Measurements from ENCODE around the gene KNDC1.

Gene KNDC1

GRCh38 chr10:133230387-133231195, 70.6 kb downstream of the KNDC1 start (continued):
- no peak for TF ChIP-seq HIC1 (tag by site-specific recombination; IDR thresholded peaks at IDR 0.05)
- no peak for TF ChIP-seq ZNF280D (tag by site-specific recombination; IDR thresholded peaks at IDR 0.05)
- TF ChIP-seq ZBTB17 (tag by site-specific recombination; IDR thresholded peaks at IDR 0.05), result no peak
- no peak for TF ChIP-seq SCRT1 (tag by site-specific recombination; IDR thresholded peaks at IDR 0.05; ENCODE audit: borderline replicate concordance)
- no peak for TF ChIP-seq PRDM6 (tag by site-specific recombination; IDR thresholded peaks at IDR 0.05)
- TF ChIP-seq ZNF777 (tag by site-specific recombination; IDR thresholded peaks at IDR 0.05; ENCODE audit: borderline replicate concordance), result no peak
- TF ChIP-seq ZNF843 (tag by site-specific recombination; IDR thresholded peaks at IDR 0.05), result no peak
- no peak for TF ChIP-seq EGR2 (tag by site-specific recombination; IDR thresholded peaks at IDR 0.05; ENCODE audit: low read depth)
- TF ChIP-seq ZNF654 (tag by site-specific recombination; IDR thresholded peaks at IDR 0.05; ENCODE audit: low read depth), result no peak
- TF ChIP-seq ZNF362 (tag by site-specific recombination; IDR thresholded peaks at IDR 0.05), result no peak
- no peak for TF ChIP-seq SP7 (tag by site-specific recombination; IDR thresholded peaks at IDR 0.05)
- TF ChIP-seq TRIM28 (IDR thresholded peaks at IDR 0.05; ENCODE audit: borderline replicate concordance, low read length), result no peak
- TF ChIP-seq ZBTB44 (tag by site-specific recombination; IDR thresholded peaks at IDR 0.05), result peak; percentile 74; the same call in 1 of the 2 replicates
- TF ChIP-seq ZNF530 (tag by site-specific recombination; IDR thresholded peaks at IDR 0.05; ENCODE audit: low read depth), result no peak
- no peak for TF ChIP-seq ZNF19 (tag by site-specific recombination; IDR thresholded peaks at IDR 0.05; ENCODE audit: low read depth)
- no peak for TF ChIP-seq ZNF555 (tag by site-specific recombination; conservative IDR thresholded peaks at IDR 0.05)
- TF ChIP-seq ZSCAN4 (tag by site-specific recombination; IDR thresholded peaks at IDR 0.05), result no peak
- no peak for TF ChIP-seq ZNF350 (tag by site-specific recombination; IDR thresholded peaks at IDR 0.05)
- no peak for TF ChIP-seq ZSCAN23 (tag by site-specific recombination; IDR thresholded peaks at IDR 0.05)
- TF ChIP-seq ZNF175 (tag by site-specific recombination; IDR thresholded peaks at IDR 0.05), result no peak
- no peak for TF ChIP-seq ZBTB49 (tag by site-specific recombination; IDR thresholded peaks at IDR 0.05; ENCODE audit: low read depth)
- no peak for TF ChIP-seq ZNF311 (tag by site-specific recombination; IDR thresholded peaks at IDR 0.05; ENCODE audit: borderline replicate concordance)
- no peak for TF ChIP-seq ZNF624 (tag by site-specific recombination; IDR thresholded peaks at IDR 0.05)
- TF ChIP-seq ZNF416 (tag by site-specific recombination; IDR thresholded peaks at IDR 0.05), result no peak
